Rectal smooth muscle tissue (tissue), 1 donor: Measurements from ENCODE around the gene RPL22L1.

ENCODE experiments used
- H3K27ac ChIP-seq: one replicate; pipeline ENCODE4 v1.7.0; 2013; ENCODE audit warnings: low read depth, low read length, inconsistent platforms
- H3K27me3 ChIP-seq: one replicate; pipeline ENCODE4 v1.7.0; 2013; ENCODE audit warnings: low read length; ENCODE audit not compliant: control insufficient read depth, insufficient read depth
- H3K36me3 ChIP-seq: one replicate; pipeline ENCODE4 v1.7.0; 2013; ENCODE audit warnings: low read length; ENCODE audit not compliant: control insufficient read depth, insufficient read depth
- H3K4me1 ChIP-seq: one replicate; pipeline ENCODE4 v1.7.0; 2013; ENCODE audit warnings: low read length; ENCODE audit not compliant: control insufficient read depth, insufficient read depth
- H3K4me3 ChIP-seq: one replicate; pipeline ENCODE4 v1.7.0; 2013; ENCODE audit warnings: low read length
- H3K9ac ChIP-seq: one replicate; pipeline ENCODE4 v1.7.0; 2013; ENCODE audit warnings: low read length

The RPL22L1 gene

GRCh38 chr3:170815340-170815739 is 54.7 kb downstream of the RPL22L1 start:
- H3K9ac ChIP-seq: no peak overlapping the region
- H3K4me1 ChIP-seq: no peaks in the 10 kb centered on the region
- no peak overlapping the region for H3K4me3 ChIP-seq
- H3K36me3 ChIP-seq: no peaks in the 10 kb centered on the region
- H3K27ac ChIP-seq: no peak overlapping the region
- no peaks in the 10 kb centered on the region for H3K27me3 ChIP-seq
